ENCODE results near the gene FAM3C.

GRCh38 chr7:121406461-121406860 lies 10.4 kb upstream of the FAM3C start:
- TF ChIP-seq, protein P1, sequence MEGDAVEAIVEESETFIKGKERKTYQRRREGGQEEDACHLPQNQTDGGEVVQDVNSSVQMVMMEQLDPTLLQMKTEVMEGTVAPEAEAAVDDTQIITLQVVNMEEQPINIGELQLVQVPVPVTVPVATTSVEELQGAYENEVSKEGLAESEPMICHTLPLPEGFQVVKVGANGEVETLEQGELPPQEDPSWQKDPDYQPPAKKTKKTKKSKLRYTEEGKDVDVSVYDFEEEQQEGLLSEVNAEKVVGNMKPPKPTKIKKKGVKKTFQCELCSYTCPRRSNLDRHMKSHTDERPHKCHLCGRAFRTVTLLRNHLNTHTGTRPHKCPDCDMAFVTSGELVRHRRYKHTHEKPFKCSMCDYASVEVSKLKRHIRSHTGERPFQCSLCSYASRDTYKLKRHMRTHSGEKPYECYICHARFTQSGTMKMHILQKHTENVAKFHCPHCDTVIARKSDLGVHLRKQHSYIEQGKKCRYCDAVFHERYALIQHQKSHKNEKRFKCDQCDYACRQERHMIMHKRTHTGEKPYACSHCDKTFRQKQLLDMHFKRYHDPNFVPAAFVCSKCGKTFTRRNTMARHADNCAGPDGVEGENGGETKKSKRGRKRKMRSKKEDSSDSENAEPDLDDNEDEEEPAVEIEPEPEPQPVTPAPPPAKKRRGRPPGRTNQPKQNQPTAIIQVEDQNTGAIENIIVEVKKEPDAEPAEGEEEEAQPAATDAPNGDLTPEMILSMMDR (IDR thresholded peaks at IDR 0.05; ENCODE audit: control extremely low read depth in 1 of 3, insufficient read depth in 1 of 3, low read depth in 1 of 3, low read length in 3 of 3): no peak
- TF ChIP-seq CBX8 (IDR thresholded peaks at IDR 0.05; ENCODE audit: borderline replicate concordance, low read depth, low read length): no peak
- TF ChIP-seq TAF1 (IDR thresholded peaks at IDR 0.05; ENCODE audit: low read depth, low read length): no peak
- no peak for TF ChIP-seq ATF2 (IDR thresholded peaks at IDR 0.05; ENCODE audit: low read length)
- TF ChIP-seq YY1 (IDR thresholded peaks at IDR 0.05; ENCODE audit: low read depth, low read length): no peak
- TF ChIP-seq EP300 (IDR thresholded peaks at IDR 0.05; ENCODE audit: borderline replicate concordance in 1 of 2, low read depth in 2 of 2, low read length in 2 of 2): no peak
- TF ChIP-seq POLR2A (IDR thresholded peaks at IDR 0.05; ENCODE audit: control extremely low read depth in 1 of 2, low read depth in 2 of 2, low read length in 2 of 2): no peak
- no peak for TF ChIP-seq BRCA1 (IDR thresholded peaks at IDR 0.05; ENCODE audit: low read depth, low read length)
